ENCODE results near the gene SEMA6C. TPM values are rescaled to one million over a fixed set of nuclear protein-coding genes. Genes with fewer than 3 reads are reported as not detected.
A peak's percentile ranks its signal among the peaks of the same experiment; 100 is the strongest.

Gene SEMA6C
- total and polyA plus RNA-seq, 2 of the 13 experiments (the other 11 are each of a cell fraction or from before 2014, with no cell fraction given), result 1.4 to 2.9 TPM

DNA sequence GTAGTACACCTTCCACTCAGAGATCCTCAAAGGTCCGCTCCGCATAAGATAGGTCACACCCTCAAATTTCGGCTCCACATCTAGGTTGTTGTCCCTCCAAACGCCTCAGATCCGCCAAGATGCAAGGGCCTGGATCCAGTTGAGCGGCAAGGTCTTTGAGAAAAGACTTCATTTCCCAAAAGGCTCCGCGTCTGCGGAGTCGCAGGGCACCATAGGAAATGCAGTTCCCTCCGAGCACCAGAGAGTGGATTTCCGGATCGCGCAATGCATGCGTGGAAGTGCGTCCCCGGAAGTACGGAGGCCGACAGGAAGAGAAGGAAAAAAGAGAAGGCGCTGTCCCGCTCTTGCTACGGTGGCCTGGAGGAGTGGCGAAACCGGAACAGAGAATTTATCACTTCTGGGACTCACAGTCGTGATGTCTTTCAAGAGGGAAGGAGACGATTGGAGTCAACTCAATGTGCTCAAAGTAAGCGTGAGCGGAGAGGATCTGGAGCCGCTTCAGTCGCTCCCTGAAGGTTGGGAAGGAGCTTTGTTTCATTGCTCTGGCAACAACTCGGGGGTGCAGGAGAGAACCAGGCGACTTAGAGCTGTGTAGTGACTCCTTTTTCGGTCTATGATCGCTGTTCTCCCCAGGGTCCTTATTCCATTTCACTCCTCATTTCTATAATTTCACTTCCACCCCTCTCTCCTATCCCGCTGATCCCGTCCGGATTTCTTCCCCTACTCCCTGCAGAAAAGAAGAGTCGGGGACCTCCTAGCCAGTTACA lies 19.5 kb upstream of the SEMA6C start, which contains the start of the genes LYSMD1 and SCNM1 (continued):
- TF ChIP-seq, protein P1, sequence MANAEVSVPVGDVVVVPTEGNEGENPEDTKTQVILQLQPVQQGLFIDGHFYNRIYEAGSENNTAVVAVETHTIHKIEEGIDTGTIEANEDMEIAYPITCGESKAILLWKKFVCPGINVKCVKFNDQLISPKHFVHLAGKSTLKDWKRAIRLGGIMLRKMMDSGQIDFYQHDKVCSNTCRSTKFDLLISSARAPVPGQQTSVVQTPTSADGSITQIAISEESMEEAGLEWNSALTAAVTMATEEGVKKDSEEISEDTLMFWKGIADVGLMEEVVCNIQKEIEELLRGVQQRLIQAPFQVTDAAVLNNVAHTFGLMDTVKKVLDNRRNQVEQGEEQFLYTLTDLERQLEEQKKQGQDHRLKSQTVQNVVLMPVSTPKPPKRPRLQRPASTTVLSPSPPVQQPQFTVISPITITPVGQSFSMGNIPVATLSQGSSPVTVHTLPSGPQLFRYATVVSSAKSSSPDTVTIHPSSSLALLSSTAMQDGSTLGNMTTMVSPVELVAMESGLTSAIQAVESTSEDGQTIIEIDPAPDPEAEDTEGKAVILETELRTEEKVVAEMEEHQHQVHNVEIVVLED (CRISPR knock-in tag; IDR thresholded peaks at IDR 0.05; ENCODE audit: borderline replicate concordance), result peak; percentile 95
- TF ChIP-seq ZBED4 (CRISPR knock-in tag; IDR thresholded peaks at IDR 0.05; ENCODE audit: borderline replicate concordance), result no peak
- no peak; the same call in 1 of the 2 replicates for TF ChIP-seq NCOR1 (IDR thresholded peaks at IDR 0.05; ENCODE audit: borderline replicate concordance, low read length)
- TF ChIP-seq HDAC6 (IDR thresholded peaks at IDR 0.05; ENCODE audit: low read depth, low read length), result no peak
- TF ChIP-seq CEBPG (CRISPR knock-in tag; IDR thresholded peaks at IDR 0.05), result peak; percentile 69
- 0 out of 2 replicates have a peak, but pooled peaks have one; percentile 84 for TF ChIP-seq GTF3A (CRISPR knock-in tag; conservative IDR thresholded peaks at IDR 0.05)
- TF ChIP-seq ZNF331 (CRISPR knock-in tag; IDR thresholded peaks at IDR 0.05), result 0 out of 2 replicates have a peak, but pooled peaks have one; percentile 30
- TF ChIP-seq CAMTA2 (CRISPR knock-in tag; IDR thresholded peaks at IDR 0.05; ENCODE audit: borderline replicate concordance), result no peak
- 0 out of 2 replicates have a peak, but pooled peaks have one; percentile 59 for TF ChIP-seq PCBP1 (IDR thresholded peaks at IDR 0.05; ENCODE audit: borderline replicate concordance, low read depth, low read length)
- TF ChIP-seq PRDM15 (CRISPR knock-in tag; IDR thresholded peaks at IDR 0.05), result no peak; the same call in 1 of the 2 replicates
- TF ChIP-seq, protein P2, sequence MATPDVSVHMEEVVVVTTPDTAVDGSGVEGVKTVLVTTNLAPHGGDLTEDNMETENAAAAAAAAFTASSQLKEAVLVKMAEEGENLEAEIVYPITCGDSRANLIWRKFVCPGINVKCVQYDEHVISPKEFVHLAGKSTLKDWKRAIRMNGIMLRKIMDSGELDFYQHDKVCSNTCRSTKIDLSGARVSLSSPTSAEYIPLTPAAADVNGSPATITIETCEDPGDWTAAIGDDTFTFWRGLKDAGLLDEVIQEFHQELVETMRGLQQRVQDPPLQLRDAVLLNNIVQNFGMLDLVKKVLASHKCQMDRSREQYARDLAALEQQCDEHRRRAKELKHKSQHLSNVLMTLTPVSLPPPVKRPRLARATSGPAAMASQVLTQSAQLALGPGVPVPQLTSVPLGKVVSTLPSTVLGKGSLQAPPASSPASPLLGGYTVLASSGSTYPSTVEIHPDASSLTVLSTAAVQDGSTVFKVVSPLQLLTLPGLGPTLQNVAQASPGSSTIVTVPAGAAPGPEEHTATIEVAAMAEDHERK (CRISPR knock-in tag; IDR thresholded peaks at IDR 0.05; ENCODE audit: low read depth), result peak; percentile 76
- TF ChIP-seq, protein P3, sequence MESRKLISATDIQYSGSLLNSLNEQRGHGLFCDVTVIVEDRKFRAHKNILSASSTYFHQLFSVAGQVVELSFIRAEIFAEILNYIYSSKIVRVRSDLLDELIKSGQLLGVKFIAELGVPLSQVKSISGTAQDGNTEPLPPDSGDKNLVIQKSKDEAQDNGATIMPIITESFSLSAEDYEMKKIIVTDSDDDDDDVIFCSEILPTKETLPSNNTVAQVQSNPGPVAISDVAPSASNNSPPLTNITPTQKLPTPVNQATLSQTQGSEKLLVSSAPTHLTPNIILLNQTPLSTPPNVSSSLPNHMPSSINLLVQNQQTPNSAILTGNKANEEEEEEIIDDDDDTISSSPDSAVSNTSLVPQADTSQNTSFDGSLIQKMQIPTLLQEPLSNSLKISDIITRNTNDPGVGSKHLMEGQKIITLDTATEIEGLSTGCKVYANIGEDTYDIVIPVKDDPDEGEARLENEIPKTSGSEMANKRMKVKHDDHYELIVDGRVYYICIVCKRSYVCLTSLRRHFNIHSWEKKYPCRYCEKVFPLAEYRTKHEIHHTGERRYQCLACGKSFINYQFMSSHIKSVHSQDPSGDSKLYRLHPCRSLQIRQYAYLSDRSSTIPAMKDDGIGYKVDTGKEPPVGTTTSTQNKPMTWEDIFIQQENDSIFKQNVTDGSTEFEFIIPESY (CRISPR knock-in tag; IDR thresholded peaks at IDR 0.05), result peak; percentile 55
- TF ChIP-seq ZGPAT (CRISPR knock-in tag; IDR thresholded peaks at IDR 0.05), result peak; percentile 93
